H1 (cell line): ENCODE data around the gene SOCS7. TPM values are rescaled to one million over a fixed set of nuclear protein-coding genes. Genes with fewer than 3 reads are reported as not detected.

Experiments
- CTCF ChIA-PET: fragments of 300-600 bp; sonication (Branson Sonifier 250); formaldehyde crosslinking; loops from one replicate; lab custom pipeline; 2021; ENCODE audit not compliant: partially characterized antibody; lab: Charles Lee
- POLR2A ChIA-PET: fragments of 300-600 bp; sonication (Branson Sonifier 250); formaldehyde crosslinking; loops from one replicate; lab custom pipeline; 2021; ENCODE audit warnings: inconsistent platforms; ENCODE audit not compliant: partially characterized antibody; lab: Charles Lee
- DNase-seq, 2 experiments: peaks; one replicate each; pipeline versions ENCODE4 v3.0.0 to v3.0.0-alpha.2; 2010 to 2022; ENCODE audit warnings: low spot score in 2 of 2, low read depth in 1 of 2, mixed read lengths in 1 of 2
- FAIRE-seq: peaks from 2 replicates; lab custom pipeline; 2011; peaks lifted over from hg19 to GRCh38; lab: Jason Lieb, UNC
- H2AFZ ChIP-seq: 2 replicates; pipeline ENCODE4 v1.8.1; 2012; ENCODE audit warnings: low read length, inconsistent platforms
- H2AK5ac ChIP-seq: 2 replicates; pipeline ENCODE4 v1.6.1; 2013; ENCODE audit warnings: low read depth, low read length
- H2BK120ac ChIP-seq: replicated peaks from 2 replicates; pipeline ENCODE3; 2013; ENCODE audit warnings: low read depth, low read length, inconsistent platforms
- H2BK12ac ChIP-seq: 2 replicates; pipeline ENCODE4 v1.6.1; 2013; ENCODE audit warnings: low read depth, low read length
- H2BK15ac ChIP-seq: 2 replicates; pipeline ENCODE4 v1.6.1; 2013; ENCODE audit warnings: low read length
- H2BK20ac ChIP-seq: 2 replicates; pipeline ENCODE4 v1.6.1; 2013; ENCODE audit warnings: low read length
- H2BK5ac ChIP-seq: 2 replicates; pipeline ENCODE4 v1.6.1; 2013; ENCODE audit warnings: low read depth, low read length
- H3K14ac ChIP-seq: 2 replicates; pipeline ENCODE4 v1.6.1; 2013; ENCODE audit warnings: inconsistent platforms; ENCODE audit not compliant: insufficient read length
- H3K18ac ChIP-seq: 2 replicates; pipeline ENCODE4 v1.6.1; 2013; ENCODE audit warnings: low read length; ENCODE audit errors: extremely low read depth
- H3K23ac ChIP-seq: 2 replicates; pipeline ENCODE4 v1.6.1; 2013; ENCODE audit warnings: inconsistent platforms; ENCODE audit not compliant: insufficient read length
- H3K23me2 ChIP-seq: 2 replicates; pipeline ENCODE4 v1.6.1; 2013; ENCODE audit warnings: low read depth, low read length
- H3K27ac ChIP-seq: 2 replicates; pipeline ENCODE4 v1.6.1; 2011; ENCODE audit warnings: low read depth, low read length, inconsistent platforms
- H3K27me3 ChIP-seq, 4 experiments: replicated peaks in 1 of 4; 1 replicate in 1 of 4; 2 replicates in 3 of 4; pipeline versions ENCODE4 v1.6.1 to v1.8.1; 2011 to 2013; ENCODE audit warnings: low read length in 3 of 4, mild to moderate bottlenecking in 3 of 4, inconsistent platforms in 2 of 4, mixed read lengths in 2 of 4, moderate library complexity in 1 of 4; ENCODE audit not compliant: control insufficient read depth in 3 of 4, insufficient read depth in 3 of 4; ENCODE audit errors: extremely low read depth in 1 of 4
- H3K36me3 ChIP-seq, 4 experiments: 2 replicates each; pipeline versions ENCODE4 v1.6.1 to v1.8.1; 2011 to 2013; ENCODE audit warnings: mild to moderate bottlenecking in 4 of 4, low read length in 3 of 4, moderate library complexity in 2 of 4, control low read depth in 1 of 4, inconsistent platforms in 1 of 4; ENCODE audit not compliant: insufficient read depth in 4 of 4, control insufficient read depth in 2 of 4
- H3K4ac ChIP-seq: replicated peaks from 2 replicates; pipeline ENCODE3; 2013; ENCODE audit warnings: low read length, low read depth, mixed read lengths, inconsistent platforms; ENCODE audit not compliant: insufficient read length
- H3K4me1 ChIP-seq, 4 experiments: replicated peaks in 1 of 4; 1 replicate in 1 of 4; 2 replicates in 3 of 4; pipeline versions ENCODE4 v1.6.1 to v1.8.1; 2011 to 2013; ENCODE audit warnings: low read length in 3 of 4, inconsistent platforms in 2 of 4, mixed read lengths in 1 of 4; ENCODE audit not compliant: insufficient read depth in 4 of 4, control insufficient read depth in 3 of 4
- H3K4me2 ChIP-seq, 2 experiments: 2 replicates each; pipeline versions ENCODE4 v1.6.1 to v1.8.1; 2011 to 2013; ENCODE audit warnings: low read depth in 2 of 2, low read length in 2 of 2, control low read depth in 1 of 2, inconsistent platforms in 1 of 2, mild to moderate bottlenecking in 1 of 2; ENCODE audit not compliant: insufficient read depth in 1 of 2
- H3K4me3 ChIP-seq, 4 experiments: fragments of 200-600, 300-600 bp in 1 of 4; sonication (generic), shearing (Covaris generic), sonication (Bioruptor Twin) in 1 of 4; 2 replicates each; pipeline versions ENCODE4 v1.5.1 to v1.8.1; 2011 to 2016; ENCODE audit warnings: low read length in 4 of 4, low read depth in 3 of 4, control low read depth in 2 of 4, inconsistent platforms in 2 of 4, mild to moderate bottlenecking in 2 of 4, mixed read lengths in 1 of 4, moderate library complexity in 1 of 4; ENCODE audit not compliant: insufficient read depth in 2 of 4; ENCODE audit errors: extremely low read depth in 1 of 4
- H3K56ac ChIP-seq: replicated peaks from 2 replicates; pipeline ENCODE3; 2013; ENCODE audit warnings: low read depth, mild to moderate bottlenecking, mixed read lengths, low read length, inconsistent platforms; ENCODE audit not compliant: insufficient read length
- H3K79me1 ChIP-seq: 2 replicates; pipeline ENCODE4 v1.6.1; 2013; ENCODE audit warnings: low read depth, low read length, control low read depth
- H3K79me2 ChIP-seq, 2 experiments: 2 replicates each; pipeline versions ENCODE4 v1.6.1 to v1.8.1; 2012 to 2013; ENCODE audit warnings: low read length in 2 of 2, mild to moderate bottlenecking in 2 of 2, inconsistent platforms in 1 of 2; ENCODE audit not compliant: insufficient read depth in 2 of 2, control insufficient read depth in 1 of 2
- H3K9ac ChIP-seq, 4 experiments: replicated peaks in 1 of 4; 1 replicate in 1 of 4; 2 replicates in 3 of 4; pipeline versions ENCODE4 v1.6.1 to v1.8.1; 2011 to 2013; ENCODE audit warnings: low read depth in 3 of 4, low read length in 3 of 4, control low read depth in 2 of 4, mild to moderate bottlenecking in 2 of 4, moderate library complexity in 2 of 4, inconsistent platforms in 1 of 4; ENCODE audit errors: extremely low read depth in 1 of 4
- H3K9me3 ChIP-seq, 2 experiments: 2 replicates each; pipeline versions ENCODE4 v1.6.1 to v1.8.1; 2012 to 2013; ENCODE audit warnings: mild to moderate bottlenecking in 2 of 2, moderate library complexity in 2 of 2, control low read depth in 1 of 2, inconsistent platforms in 1 of 2, low read depth in 1 of 2, low read length in 1 of 2, mixed read lengths in 1 of 2; ENCODE audit not compliant: insufficient read depth in 2 of 2
- H4K20me1 ChIP-seq, 2 experiments: replicated peaks in 1 of 2; 2 replicates each; pipeline versions ENCODE3 to v1.8.1; 2011 to 2013; ENCODE audit warnings: inconsistent platforms in 2 of 2, low read length in 2 of 2, mild to moderate bottlenecking in 1 of 2; ENCODE audit not compliant: insufficient read depth in 2 of 2, control insufficient read depth in 1 of 2
- H4K5ac ChIP-seq: 2 replicates; pipeline ENCODE4 v1.6.1; 2013; ENCODE audit warnings: low read length, low read depth, mixed read lengths, inconsistent platforms; ENCODE audit not compliant: insufficient read length
- H4K8ac ChIP-seq: 2 replicates; pipeline ENCODE4 v1.8.0; 2013; ENCODE audit warnings: mild to moderate bottlenecking, moderate library complexity, low read length, inconsistent platforms; ENCODE audit not compliant: insufficient read depth; ENCODE audit errors: extremely low read depth
- H4K91ac ChIP-seq: replicated peaks from 2 replicates; pipeline ENCODE3; 2013; ENCODE audit warnings: low read length, mixed read lengths, inconsistent platforms; ENCODE audit not compliant: insufficient read length
- CTCF ChIP-seq, 3 experiments: IDR thresholded peaks; 1 replicate in 2 of 3; 2 replicates in 1 of 3; pipeline versions ENCODE4 v1.5.1 to v1.6.1; 2011; ENCODE audit warnings: low read length in 3 of 3, mild to moderate bottlenecking in 3 of 3, inconsistent platforms in 2 of 3, low read depth in 1 of 3, moderate library complexity in 1 of 3; ENCODE audit not compliant: insufficient read depth in 1 of 3; ENCODE audit errors: control extremely low read depth in 1 of 3
- EZH2 ChIP-seq: fragments of 200-600 bp; sonication (generic); IDR thresholded peaks from 2 replicates; pipeline ENCODE4 v1.7.1; 2012; ENCODE audit warnings: low read depth, mild to moderate bottlenecking, moderate library complexity, low read length, inconsistent platforms; ENCODE audit not compliant: severe bottlenecking
- TAF1 ChIP-seq: IDR thresholded peaks from 2 replicates; pipeline ENCODE4 v1.6.1; 2011; ENCODE audit warnings: mild to moderate bottlenecking, low read depth, low read length
- ZNF274 ChIP-seq: IDR thresholded peaks from 2 replicates; pipeline ENCODE4 v1.7.0; 2012; ENCODE audit warnings: low read length, borderline replicate concordance; ENCODE audit errors: extremely low read depth
- WGBS, 2 experiments: shearing (Covaris generic) in 1 of 2; methylation state at CpG; one replicate each; pipeline versions ENCODE4 v1.1.6 to v1.1.7; 2013 to 2015; ENCODE audit warnings: low lambda C conversion rate in 2 of 2, mixed read lengths in 2 of 2, inconsistent platforms in 1 of 2, low coverage in 1 of 2, missing lambda C conversion rate in 1 of 2; ENCODE audit not compliant: insufficient replicate concordance in 2 of 2, insufficient coverage in 1 of 2, insufficient read length in 1 of 2; ENCODE audit errors: extremely low coverage in 1 of 2, missing lambda C conversion rate in 1 of 2; 5-methylcytosine and 5-hydroxymethylcytosine counted together
- polyA plus RNA-seq, 7 experiments: library from polyadenylated mRNA; depleted of rRNA in 3 of 7; stranded (reverse) in 5 of 7; unstranded in 2 of 7; fragments of >200 nt in 5 of 7; fragments of 200-250 nt in 2 of 7; gene quantifications; 1 replicate in 5 of 7; 2 replicates in 1 of 7; 4 replicates in 1 of 7; pipeline versions ENCODE4 v1.2.1 to v1.2.3, GENCODE V29; 2011 to 2013; ENCODE audit warnings: missing spikeins in 2 of 7, mixed read lengths in 2 of 7
- total RNA-seq: library from RNA; stranded (reverse); fragmentation: NEBNext Ultra II Directional; extraction: Animal tissue kit (Norgen Biotek cat#: 25700); gene quantifications from 2 replicates; pipeline ENCODE4 v1.2.1, GENCODE V29; 2021

Gene SOCS7
- total and polyA plus RNA-seq, 2 of the 8 experiments (the other 6 are each of a cell fraction or from before 2014, with no cell fraction given), result 13.5 to 26.9 TPM

- Histone ChIP-seq H3K36me3 (no peaks in the 10 kb centered on the region; a peak in 1 of 8 replicates), H3K4me1 (peaks cover 3 to 45% (median 25%) of the 10 kb centered on the region in 4 experiments), H2AK5ac (no peak overlapping the region)
These were observed 87.8 kb downstream of the SOCS7 start for GRCh38 chr17:38439436-38439835.

More at GRCh38 chr17:38439436-38439835, 87.8 kb downstream of the SOCS7 start:
- peaks cover 12% of the 10 kb centered on the region for H3K79me1 ChIP-seq
- no peaks in the 10 kb centered on the region for H3K27me3 ChIP-seq
- H3K23me2 ChIP-seq, result no peaks in the 10 kb centered on the region
- H3K9me3 ChIP-seq, result no peaks in the 10 kb centered on the region
- peak overlapping the region in 1 of 4 experiments; percentile 13; a peak in 1 of 7 replicates for H3K9ac ChIP-seq
- H2BK12ac ChIP-seq, result no peak overlapping the region
- 92% methylated on average over 5 of the region's 5 CpGs; no CpG with 5 or more reads in 1 of the 2 experiments for WGBS, 2 experiments
- no peak overlapping the region for H3K27ac ChIP-seq
- no peak overlapping the region for H3K4ac ChIP-seq
- no peak overlapping the region for H2BK5ac ChIP-seq
- H3K79me2 ChIP-seq, result peaks cover 4 to 79% of the 10 kb centered on the region in 2 experiments; a peak in 3 of 4 replicates
- no peak overlapping the region for H2BK20ac ChIP-seq
- H3K18ac ChIP-seq, result no peak overlapping the region
- no peak overlapping the region for H4K91ac ChIP-seq
- H2AFZ ChIP-seq, result no peak overlapping the region
- H2BK120ac ChIP-seq, result no peak overlapping the region
- ChIA-PET POLR2A (interaction anchor here (0.6 to 10.5 kb wide), 8 partner anchors 11 to 127 kb away, joined by 3 to 107 read pairs (median 4); partner anchors contain the start of gene ARHGAP23), CTCF (interaction anchor here (0.8 to 12.9 kb wide), 9 partner anchors 13 to 143 kb away, joined by 3 to 204 read pairs (median 6); partner anchors contain the start of gene ARHGAP23)
- FAIRE-seq, result no peak
- no peak overlapping the region for H3K4me3 ChIP-seq
- H4K20me1 ChIP-seq, result peaks cover 0 to 6% of the 10 kb centered on the region in 2 experiments
- no peak overlapping the region for H4K5ac ChIP-seq
- H2BK15ac ChIP-seq, result no peak overlapping the region
- no peak overlapping the region for H3K14ac ChIP-seq
- no peak for DNase-seq
- no peak for TF ChIP-seq EZH2
- no peak for TF ChIP-seq TAF1
- TF ChIP-seq CTCF (IDR thresholded peaks at IDR 0.05; ENCODE audit: control extremely low read depth in 1 of 3, insufficient read depth in 1 of 3, low read depth in 1 of 3, low read length in 3 of 3), result no peak
- TF ChIP-seq ZNF274, result no peak
- H4K8ac ChIP-seq, result no peak overlapping the region
- H3K56ac ChIP-seq, result no peak overlapping the region
- H3K23ac ChIP-seq, result no peak overlapping the region
- H3K4me2 ChIP-seq, result no peak overlapping the region
